NAMALWA (cell line): Measurements from ENCODE around the gene TTR.
A peak's percentile ranks its signal among the peaks of the same experiment; 100 is the strongest.

Source experiments
- DNase-seq: peaks from one replicate; pipeline ENCODE4 v3.0.0-alpha.2; 2015; ENCODE audit warnings: low spot score

The TTR gene

DNA sequence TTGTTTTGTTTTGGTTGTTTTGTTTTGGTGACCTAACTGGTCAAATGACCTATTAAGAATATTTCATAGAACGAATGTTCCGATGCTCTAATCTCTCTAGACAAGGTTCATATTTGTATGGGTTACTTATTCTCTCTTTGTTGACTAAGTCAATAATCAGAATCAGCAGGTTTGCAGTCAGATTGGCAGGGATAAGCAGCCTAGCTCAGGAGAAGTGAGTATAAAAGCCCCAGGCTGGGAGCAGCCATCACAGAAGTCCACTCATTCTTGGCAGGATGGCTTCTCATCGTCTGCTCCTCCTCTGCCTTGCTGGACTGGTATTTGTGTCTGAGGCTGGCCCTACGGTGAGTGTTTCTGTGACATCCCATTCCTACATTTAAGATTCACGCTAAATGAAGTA is at the start of gene TTR:
TSS of gene TTR (plus strand) at position 250 of the 400 bp plus-strand sequence. CDS start at position 276, 26 bp downstream.
- DNase-seq, result no peak

DNA sequence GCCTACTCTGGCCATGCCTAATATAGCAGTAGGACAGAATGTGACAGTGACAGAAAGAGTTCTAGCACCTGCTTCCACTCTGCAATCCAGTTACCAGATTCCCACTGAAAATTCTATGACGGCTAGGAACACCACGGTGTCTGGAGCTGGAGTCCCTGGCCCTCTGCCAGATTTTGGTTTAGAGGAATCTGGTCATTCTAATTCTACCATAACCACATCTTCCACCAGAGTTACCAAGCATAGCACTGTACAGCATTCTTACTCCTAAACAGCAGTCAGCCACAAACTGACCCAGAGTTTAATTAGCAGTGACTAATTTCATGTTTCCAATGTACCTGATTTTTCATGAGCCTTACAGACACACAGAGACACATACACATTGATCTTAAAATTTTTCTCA is 45.2 kb upstream of the TTR start:
- no peak for DNase-seq

DNA sequence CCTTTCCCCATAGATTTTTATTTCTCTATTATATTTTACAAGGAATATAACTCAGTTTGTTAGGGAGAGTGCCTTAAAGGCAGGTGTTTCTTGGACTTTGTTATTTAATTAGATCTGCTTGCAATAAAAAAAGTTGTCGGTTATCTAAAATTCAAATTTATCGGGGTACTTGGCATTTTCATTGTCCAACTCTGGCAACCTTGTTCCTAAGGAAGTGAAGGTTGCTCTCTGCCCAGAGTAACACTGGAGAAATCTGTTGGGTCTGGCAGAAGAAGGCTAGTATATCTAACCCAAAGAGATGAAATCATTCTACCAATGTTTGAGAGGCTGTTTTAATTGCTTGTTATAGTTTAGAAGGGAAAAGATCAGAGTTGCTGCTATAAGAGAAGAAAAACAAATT is 42.8 kb upstream of the TTR start:
- DNase-seq, result no peak

DNA sequence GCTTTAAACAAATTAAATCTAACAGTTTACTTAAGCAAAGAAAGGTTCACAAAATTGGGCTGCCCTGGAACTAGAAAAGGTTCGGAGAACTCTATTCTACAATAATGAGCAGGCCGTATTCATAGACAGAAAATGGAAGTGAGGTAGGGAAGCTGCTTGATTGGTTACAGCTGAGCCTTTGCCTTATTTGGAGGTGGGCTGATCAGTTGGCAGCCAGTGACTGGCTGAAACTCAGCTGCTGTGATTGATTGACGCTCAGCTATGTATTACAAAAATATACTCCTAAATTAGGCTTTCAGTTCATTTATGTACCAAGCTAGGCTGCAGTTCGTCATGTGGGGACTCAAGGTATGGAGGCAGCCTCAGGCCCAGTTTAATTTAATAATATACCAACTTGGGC is 42.3 kb upstream of the TTR start:
- DNase-seq, result peak; percentile 9

DNA sequence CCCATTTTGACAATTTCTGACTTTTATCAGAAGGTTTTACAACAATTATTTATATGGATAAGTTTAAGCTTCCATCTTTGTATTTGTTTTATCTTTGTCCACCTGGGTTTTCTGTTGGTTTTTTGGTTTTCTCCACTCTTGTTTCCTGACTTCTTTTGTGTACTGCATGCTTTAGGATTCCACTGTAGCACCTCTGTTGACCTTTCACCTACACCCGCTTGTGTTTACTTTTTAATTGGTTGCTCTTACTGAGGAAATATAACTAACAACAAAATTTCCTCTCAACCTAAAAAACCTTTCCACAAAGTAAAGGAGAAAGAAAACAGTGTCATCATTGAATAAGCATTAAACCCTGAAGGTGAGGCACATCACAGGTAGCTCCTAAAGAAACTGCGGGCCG is 39.8 kb upstream of the TTR start:
- no peak for DNase-seq

DNA sequence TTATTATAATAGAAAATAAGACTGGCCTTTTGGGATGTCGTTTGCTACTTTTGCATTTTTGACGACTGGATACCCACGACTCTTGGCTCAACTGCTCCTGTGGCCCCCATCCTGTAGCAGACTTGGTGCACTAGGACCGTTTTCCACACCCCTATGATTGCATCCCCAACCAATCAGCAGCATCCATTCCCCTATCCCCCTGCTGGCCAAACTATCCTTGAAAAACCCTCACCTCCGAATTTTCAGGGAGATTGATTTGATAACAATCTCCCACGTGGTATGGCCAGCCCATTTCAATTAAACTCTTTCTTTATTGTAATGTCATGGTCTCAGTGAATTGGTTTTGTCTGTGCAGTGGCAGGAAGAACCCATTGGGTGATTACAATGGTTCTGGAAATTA is 37.9 kb upstream of the TTR start:
- DNase-seq, result peak; percentile 37

DNA sequence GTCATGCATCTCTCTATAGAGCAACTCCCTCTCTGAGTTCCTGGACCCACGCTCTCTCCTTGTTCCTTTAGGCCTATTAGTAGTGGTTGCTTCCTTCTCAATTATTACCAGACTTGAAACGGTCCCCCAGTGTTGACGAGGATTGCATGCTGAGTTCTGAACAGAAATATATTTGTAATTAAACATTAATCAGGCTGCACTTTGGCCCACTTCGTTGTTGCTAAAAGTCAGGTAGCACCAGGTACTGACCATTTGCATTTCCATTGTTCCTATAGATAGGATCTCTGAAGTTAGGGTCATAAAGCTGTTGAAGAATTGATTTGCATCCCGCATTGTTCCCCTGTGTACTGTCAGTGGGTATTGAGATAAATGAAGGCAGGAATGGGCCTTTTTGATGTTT is 36.9 kb upstream of the TTR start:
- no peak for DNase-seq

DNA sequence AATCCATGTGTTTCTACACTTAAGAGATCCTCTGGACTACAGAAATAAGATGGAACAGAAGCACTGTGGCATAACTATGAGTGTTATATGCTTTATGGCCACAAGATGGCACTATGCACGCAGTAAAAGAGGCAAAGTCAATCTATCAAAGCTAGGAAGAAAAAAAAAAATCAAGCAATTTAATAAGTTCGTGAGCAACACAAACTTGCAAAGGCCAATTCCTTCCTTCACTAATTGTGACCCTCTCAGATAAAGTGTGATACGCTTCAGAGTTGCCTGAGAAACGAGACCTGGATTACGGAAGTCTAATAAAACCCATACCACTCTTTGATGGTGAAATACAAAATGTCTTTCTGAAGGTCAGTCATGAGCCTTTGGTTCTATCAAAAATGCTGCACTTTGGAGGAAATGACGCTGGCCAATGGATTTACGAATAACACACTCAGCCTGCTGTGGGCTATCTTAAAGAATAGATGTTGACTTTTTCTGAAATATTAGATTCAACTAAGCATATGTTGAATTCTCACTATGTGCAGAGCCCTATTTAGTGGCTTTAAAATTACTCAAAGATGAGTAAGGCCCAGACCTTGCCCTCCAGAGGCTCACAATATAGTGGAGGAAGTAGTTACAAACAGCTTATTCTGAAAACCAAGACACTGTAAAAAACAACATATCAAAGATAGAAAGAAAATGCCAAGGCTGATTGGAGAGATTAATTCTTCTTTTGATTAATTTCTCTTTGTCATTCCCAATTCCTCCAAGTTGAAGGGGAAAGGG is 35.5 kb upstream of the TTR start:
- peak; percentile 83 for DNase-seq

DNA sequence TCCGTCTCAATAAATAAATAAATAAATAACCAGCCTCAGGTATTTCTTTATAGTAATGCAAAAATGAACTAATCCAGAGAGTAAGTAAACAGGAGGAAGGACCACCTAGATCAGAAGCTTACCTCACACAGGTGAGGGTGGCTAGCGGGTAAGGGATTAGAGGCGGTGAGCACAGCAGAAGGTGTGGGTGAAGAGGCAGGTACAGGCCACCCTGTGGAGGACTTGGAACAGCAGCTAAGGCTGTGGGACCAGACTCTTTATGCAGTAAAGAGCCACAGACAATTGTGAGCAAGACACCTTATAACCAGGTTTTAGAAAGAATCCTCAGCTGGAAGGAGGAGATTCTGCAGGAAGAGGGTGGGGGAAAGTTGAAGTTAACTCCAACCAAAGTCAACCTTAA is 34.2 kb upstream of the TTR start:
- no peak for DNase-seq

DNA sequence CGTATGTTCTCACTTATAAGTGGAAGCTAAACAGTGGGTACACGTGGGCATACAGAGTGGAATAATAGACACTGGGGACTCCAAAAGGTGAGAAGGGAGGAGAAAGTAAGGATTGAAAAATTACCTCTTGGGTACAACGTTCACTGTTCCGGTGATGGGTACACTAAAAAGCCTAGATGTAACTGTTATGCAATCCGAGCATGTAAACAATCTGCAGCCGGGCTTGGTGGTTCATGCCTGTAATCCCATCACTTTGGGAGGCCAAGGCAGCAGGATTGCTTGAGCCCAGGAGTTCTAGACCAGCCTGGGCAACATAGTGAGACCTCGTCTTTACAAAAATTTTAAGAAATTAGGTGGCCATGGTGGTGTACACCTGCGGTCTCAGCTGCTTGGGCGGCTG is 33.1 kb upstream of the TTR start:
- no peak for DNase-seq

DNA sequence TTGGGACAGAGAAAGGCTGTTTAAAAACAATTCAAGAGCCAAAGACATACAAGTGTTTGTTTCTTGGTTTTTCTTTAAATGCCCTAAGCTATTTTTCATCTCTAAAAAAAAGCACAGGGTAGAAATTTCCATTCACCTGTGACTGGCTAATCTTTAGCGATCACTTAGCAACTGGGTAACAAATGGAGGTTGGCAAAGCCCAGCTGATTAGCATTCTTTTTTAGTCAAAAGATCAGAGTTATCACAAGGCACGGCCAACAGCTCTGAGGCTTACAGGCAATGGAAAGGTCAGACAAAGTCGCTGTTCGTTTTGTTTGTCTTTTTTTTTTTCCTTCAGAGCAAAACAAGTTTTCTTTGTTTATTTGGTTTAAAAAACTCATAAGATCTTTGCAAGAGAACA is 29.0 kb upstream of the TTR start:
- DNase-seq, result no peak

DNA sequence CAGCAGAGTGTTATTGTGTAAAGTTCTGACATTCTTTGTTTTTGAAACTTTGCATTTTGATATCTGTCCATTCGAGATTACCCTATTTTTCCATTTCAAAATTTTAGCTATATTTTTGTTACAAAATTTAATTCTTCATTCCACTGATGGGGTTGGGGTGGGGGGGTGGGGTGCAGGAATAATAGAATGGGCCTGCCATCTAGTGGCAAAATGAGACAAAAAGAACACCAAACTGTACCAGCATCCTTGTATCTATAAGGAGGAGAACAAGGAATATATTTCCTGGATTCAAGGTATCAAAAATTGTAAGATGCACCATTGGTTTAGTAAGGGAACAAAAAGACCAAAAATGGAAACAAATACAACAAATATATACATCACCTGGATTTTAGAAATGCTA is 27.9 kb upstream of the TTR start:
- peak; percentile 10 for DNase-seq

DNA sequence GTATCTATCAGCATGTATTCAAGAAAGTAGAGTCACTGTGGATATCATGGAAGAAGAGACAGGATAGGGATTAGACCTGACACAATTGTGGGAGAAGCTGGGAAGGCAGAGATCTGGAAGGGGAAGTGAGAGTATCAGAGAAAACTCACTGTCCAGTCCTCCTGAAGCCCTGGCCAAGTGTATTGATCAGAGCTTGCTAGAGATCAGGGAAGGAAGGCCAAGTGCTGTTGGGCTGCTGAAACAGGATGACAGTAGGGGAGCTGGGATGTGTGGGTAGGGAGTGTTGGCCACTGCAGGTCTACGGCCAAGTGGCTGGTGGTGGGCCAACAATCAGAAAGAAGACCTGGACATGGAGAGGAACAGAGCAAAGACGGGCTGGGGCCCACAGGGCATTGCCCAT is 26.3 kb upstream of the TTR start:
- DNase-seq, result no peak

DNA sequence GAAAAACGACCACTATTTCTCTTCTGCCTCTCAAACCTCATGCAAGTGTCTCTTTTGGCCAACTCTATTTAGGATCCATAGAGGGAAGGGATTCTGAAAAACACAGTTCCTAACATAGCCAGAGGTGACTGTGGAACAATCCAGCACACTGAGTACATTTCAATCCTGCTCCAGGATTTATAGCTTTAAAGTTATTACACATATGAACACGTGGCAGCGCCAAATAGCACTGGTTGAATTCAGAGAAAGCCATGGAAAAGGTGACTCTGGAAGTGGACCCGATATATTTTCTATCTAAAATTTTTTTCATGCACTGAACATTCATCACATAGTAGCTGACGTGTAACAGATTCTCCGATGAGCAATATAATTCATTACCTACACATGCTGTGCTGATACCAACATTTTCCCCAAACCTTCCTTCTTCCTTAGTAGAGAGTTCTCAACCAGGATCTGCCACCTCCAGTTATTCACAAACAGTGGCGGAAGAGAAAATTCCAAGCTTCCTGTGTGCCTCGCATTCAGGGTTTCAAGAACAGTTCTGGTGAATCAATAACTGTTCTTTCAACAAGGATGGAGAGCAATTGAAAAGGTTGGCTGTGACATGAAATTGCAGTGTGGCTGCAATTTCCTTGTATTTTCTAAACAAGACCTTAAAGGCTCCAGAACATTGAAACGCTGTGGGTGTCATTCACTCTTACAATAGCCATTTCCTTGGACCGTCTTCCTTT is 25.7 kb upstream of the TTR start:
- DNase-seq, result no peak

DNA sequence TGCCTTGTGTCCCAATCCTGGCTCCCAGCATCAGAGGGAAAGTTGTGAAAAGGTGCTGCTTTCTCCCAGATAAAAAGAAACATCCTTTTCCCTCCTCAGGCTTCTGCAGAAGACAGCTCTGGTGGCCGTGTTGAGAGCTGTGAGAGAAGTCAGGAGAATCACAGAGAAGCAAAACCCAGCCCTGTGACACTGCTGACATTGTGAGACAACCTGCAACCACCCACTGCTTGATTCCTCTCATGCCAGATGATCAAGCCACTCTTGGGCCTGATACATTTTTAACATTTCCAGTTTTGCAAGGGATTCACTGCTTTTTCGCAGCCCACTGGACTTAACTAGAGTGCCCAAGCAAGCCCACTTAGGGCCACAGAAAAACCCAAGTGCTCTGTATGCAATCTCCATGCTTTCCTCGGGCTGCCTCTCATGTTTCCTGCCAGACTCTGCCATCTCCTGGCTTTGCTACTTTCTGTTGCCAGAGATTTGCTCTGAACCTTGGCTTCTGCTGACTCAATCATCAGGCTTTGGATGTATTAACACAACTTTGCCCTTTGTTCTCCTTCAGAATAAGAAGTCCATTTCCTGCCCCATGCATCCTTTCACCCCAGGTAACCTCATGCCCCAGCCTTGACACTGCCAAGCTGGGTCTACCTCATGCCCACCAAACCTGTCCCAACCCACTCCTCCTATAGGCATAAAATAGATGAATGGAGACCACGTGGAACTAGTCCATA is 24.9 kb upstream of the TTR start:
- DNase-seq, result no peak

DNA sequence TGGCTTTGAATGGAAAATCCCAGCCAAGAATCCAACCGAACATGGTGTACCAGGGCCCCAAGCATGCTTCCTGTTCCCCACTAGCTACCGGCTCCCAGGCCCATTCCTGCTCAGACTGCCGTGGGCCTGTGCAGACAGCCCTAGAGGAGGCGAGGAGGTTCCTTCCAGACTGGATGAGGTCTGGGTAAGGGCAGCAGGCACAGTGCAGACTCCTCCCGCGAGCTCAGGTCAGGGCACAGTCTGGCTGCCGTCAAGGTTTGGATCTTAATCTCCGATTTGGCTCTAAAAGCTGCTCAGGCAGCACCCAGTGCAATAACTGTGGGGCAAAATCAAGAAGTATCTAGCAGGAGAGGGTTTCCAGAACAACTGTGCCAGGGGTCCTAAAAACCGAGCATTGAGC is 19.3 kb upstream of the TTR start:
- DNase-seq, result no peak

DNA sequence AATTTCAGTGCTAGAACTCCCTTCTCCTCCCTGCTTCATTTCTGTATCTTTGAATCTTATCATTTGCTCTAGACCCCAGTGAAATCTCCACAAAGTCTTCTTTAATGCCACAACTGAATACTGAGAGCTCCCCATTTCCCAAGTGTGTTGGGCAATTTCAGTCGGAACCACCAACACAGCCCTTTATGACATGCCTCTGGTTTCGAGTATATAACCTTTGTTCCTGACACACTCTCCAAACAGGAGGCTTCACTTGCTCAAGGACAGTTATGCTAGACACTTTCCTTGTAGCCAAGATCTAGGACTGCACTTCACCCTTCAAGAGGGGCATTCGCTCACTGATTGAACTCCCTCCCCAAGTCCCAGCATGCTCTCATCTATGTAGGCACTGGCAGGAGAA is 18.6 kb upstream of the TTR start:
- DNase-seq, result no peak

DNA sequence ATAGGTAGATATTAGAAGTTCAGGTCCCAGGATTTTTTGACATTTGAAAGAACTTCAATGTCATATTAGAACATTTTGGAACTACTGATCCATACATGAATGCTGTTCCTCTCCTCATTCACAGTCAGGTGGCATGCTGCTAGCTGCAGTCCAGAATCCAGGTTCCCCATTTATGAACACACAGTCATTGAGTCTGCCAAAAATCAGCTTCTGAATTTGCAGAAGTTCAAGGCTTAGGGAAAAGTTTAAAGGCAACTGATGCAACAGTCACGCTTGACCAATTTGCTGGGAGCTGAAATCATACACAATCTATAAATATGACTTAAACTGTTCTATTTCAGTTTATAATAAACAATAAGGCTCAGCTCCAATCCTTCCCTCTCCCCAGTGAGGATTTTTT is 17.3 kb upstream of the TTR start:
- DNase-seq, result no peak

DNA sequence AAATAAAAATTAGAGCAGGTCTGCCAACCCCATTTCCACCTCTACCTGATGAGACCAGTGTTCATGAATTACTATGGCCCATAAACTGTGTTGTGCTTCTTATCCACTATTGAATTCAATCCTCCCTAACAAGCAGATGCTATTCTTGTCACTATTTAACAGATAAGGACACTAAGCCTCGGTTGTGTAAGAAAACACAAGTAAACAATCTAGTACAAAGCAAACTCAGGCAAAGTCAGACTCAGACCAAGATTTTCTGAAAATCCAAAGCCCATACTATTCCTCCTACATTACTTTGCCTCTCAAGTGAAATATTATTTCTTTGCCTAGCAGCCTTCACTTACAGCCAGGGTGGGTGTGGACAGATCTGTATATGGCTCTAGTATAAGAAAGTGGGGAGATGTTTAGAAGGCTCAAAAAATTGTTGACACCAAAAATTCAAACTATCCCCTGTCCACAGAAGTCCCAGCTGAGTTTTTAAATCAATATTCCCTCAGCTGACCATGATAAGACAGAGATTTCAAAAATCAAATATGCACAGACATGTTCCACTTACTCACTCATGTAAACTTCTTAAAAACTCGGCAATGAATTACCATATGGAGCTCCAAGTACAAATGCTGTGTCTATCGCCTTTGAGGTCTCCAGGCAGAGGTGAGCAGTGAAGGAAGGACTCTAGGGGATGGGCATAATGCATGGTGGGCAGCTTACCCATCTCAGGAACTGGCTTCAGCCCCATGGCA is 16.0 kb upstream of the TTR start:
- DNase-seq, result no peak

DNA sequence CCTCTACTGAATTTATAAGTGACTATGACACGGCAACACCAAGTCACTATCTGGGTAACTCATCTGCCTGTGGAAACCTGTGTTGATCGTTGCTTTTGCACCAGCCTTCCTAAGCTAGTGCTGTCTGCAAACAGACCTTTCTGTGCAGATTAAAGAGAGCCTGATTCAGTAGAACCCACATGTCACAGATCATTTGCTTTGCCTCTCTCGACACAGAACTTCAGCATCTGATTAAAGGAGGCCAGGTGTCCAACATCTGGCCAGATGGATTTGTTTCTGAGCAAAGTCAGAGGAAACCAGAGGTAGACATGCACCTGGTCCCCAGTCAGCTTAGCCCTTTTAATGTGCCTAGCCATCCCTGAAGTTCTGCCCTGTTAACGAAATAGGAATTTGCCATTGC is 15.0 kb upstream of the TTR start:
- DNase-seq, result peak; percentile 48

DNA sequence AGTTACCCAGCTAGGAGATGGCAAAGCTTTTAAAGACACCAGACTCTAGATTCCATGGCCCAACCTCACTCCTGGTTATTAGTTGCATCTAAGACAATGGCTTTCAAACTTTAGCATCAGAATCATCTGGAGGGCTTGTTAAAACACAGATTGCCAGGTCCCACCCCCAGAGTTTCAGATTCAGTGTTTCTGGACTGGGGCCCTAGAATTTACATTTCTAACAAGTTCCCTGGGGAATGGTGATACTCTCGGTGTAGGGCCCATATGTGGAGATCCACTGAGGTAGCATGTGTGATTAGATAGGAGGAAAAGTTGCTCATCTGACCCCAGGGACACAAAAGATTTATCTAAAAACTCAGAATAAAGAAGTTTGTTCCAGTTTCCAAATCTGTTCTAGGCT is 14.5 kb upstream of the TTR start:
- no peak for DNase-seq

DNA sequence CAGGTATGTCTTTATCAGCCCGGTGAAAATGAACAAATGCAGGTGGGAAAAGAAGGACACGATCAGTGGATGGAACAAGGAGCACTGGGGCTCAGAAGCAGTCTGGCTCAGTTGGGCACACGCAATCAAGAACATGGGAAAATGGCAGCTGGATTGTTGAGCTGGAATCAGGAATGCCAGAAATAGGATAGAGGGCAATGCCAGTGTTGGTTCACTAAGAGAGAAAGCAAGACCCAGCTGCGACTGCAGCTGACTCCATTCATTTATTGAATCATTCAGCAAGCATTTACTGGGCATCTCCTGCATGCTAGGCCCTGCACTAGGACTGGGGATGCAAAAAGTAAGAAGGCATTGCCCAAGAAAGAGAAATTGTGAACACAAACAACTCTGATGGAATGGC is 13.6 kb upstream of the TTR start:
- DNase-seq, result no peak
